Esophagus squamous epithelium (tissue), 4 donors: Measurements from ENCODE around the gene CNKSR3.

ENCODE experiments used
- POLR2A ChIP-seq, 4 donors: fragments of 450-650 bp; IDR thresholded peaks; one replicate each; pipeline ENCODE4 v1.6.1; 2017; ENCODE audit warnings: antibody characterized with exemption in 4 of 4, mild to moderate bottlenecking in 4 of 4, moderate library complexity in 3 of 4
- TF ChIP-seq, protein P1 (sequence below), 6 experiments: fragments of 450-650 bp in 4 of 6; fragments of 200-600 bp in 2 of 6; sonication (generic) in 2 of 6; IDR thresholded peaks; one replicate each; pipeline ENCODE4 v1.5.1; 2016 to 2019; ENCODE audit warnings: antibody characterized with exemption in 6 of 6, mild to moderate bottlenecking in 4 of 6, moderate library complexity in 4 of 6

DNA sequence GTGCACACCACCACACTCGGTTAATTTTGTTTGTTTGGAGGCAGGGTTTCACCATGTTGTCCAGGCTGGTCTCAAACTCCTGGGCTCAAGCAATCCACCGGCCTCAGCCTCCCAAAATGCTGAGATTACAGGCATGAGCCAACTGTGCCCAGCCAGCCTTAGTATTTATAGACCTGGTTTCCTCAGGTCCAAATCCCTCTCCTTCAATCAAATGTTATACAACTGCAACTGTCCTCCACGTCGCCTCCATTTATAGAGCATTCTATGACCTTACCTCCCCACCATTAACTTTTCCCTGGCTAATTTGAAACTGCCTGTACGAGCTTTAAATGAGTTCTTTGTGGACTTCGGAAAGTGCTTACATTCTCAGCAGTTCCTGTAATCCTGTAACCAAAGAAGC is 114.6 kb downstream of the CNKSR3 start:
- TF ChIP-seq, protein P1, sequence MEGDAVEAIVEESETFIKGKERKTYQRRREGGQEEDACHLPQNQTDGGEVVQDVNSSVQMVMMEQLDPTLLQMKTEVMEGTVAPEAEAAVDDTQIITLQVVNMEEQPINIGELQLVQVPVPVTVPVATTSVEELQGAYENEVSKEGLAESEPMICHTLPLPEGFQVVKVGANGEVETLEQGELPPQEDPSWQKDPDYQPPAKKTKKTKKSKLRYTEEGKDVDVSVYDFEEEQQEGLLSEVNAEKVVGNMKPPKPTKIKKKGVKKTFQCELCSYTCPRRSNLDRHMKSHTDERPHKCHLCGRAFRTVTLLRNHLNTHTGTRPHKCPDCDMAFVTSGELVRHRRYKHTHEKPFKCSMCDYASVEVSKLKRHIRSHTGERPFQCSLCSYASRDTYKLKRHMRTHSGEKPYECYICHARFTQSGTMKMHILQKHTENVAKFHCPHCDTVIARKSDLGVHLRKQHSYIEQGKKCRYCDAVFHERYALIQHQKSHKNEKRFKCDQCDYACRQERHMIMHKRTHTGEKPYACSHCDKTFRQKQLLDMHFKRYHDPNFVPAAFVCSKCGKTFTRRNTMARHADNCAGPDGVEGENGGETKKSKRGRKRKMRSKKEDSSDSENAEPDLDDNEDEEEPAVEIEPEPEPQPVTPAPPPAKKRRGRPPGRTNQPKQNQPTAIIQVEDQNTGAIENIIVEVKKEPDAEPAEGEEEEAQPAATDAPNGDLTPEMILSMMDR (IDR thresholded peaks at IDR 0.05): no peak
- no peak for TF ChIP-seq POLR2A (IDR thresholded peaks at IDR 0.05)
